GM12878 (cell line): Measurements from ENCODE around the gene TMEM201. TPM values are rescaled to one million over a fixed set of nuclear protein-coding genes. Genes with fewer than 3 reads are reported as not detected.

Experiments used
- ATAC-seq: fragments of 200-7000 bp; cut with Tn5 transposase; 3 replicates; pipeline ENCODE4 v1.9.1; 2020; ENCODE audit warnings: mild to moderate bottlenecking, moderate library complexity
- BruUV-seq: library from RNA; stranded (reverse); fragments of 400-500 nt; replicated peaks from 2 replicates; lab custom pipeline; 2021; lab: Mats Ljungman, UMichigan
- CTCF ChIA-PET: fragments of 300-600 bp; sonication (Branson Sonifier 250); formaldehyde crosslinking; extraction: SDS; loops from one replicate; lab custom pipeline; 2021; ENCODE audit warnings: inconsistent platforms; lab: Yijun Ruan, JAX
- POLR2A ChIA-PET: fragments of 350-600 bp; formaldehyde crosslinking; extraction: SDS; loops from one replicate; lab custom pipeline; 2021; ENCODE audit warnings: inconsistent platforms; lab: Charles Lee
- RAD21 ChIA-PET: fragments of 300-600 bp; sonication (Branson Sonifier 250); formaldehyde crosslinking; loops from one replicate; lab custom pipeline; 2023; ENCODE audit warnings: antibody characterized with exemption; ENCODE audit not compliant: unreplicated experiment; lab: Charles Lee
- SMC1A ChIA-PET: fragments of 300-600 bp; sonication (Branson Sonifier 250); formaldehyde crosslinking; loops from one replicate; lab custom pipeline; 2023; ENCODE audit not compliant: unreplicated experiment, uncharacterized antibody; lab: Charles Lee
- DNase-seq: peaks from one replicate; pipeline ENCODE4 v3.0.0-alpha.2; 2011; ENCODE audit warnings: low read depth, low spot score
- FAIRE-seq: peaks from 3 replicates; lab custom pipeline; 2011; peaks lifted over from hg19 to GRCh38; lab: Jason Lieb, UNC
- H2AFZ ChIP-seq: 2 replicates; pipeline ENCODE4 v1.6.0; 2011; ENCODE audit warnings: low read depth, low read length, control low read depth; ENCODE audit not compliant: control insufficient read depth
- H3K27ac ChIP-seq: 2 replicates; pipeline ENCODE4 v1.5.1; 2011; ENCODE audit warnings: control low read depth; ENCODE audit not compliant: control insufficient read depth, insufficient read depth
- H3K27me3 ChIP-seq, 2 experiments: replicated peaks in 1 of 2; 2 replicates each; pipeline versions ENCODE4 v1.6.0 to v1.6.1; 2011; ENCODE audit warnings: low read length in 1 of 2; ENCODE audit not compliant: control insufficient read depth in 2 of 2, insufficient read depth in 2 of 2
- H3K36me3 ChIP-seq, 2 experiments: 2 replicates each; pipeline ENCODE4 v1.5.1; 2011; ENCODE audit warnings: low read length in 1 of 2; ENCODE audit not compliant: control insufficient read depth in 2 of 2, insufficient read depth in 2 of 2
- H3K4me1 ChIP-seq: 2 replicates; pipeline ENCODE4 v1.6.1; 2011; ENCODE audit warnings: mild to moderate bottlenecking, low read length, moderate library complexity, mixed read lengths; ENCODE audit not compliant: control insufficient read depth, insufficient read depth
- H3K4me2 ChIP-seq: 2 replicates; pipeline ENCODE4 v1.6.0; 2011; ENCODE audit warnings: control low read depth; ENCODE audit not compliant: control insufficient read depth, insufficient read depth
- H3K4me3 ChIP-seq: fragments of 200-600 bp; sonication (generic); 2 replicates; pipeline ENCODE4 v1.5.1; 2016
- H3K79me2 ChIP-seq: 2 replicates; pipeline ENCODE4 v1.6.0; 2011; ENCODE audit warnings: low read length; ENCODE audit not compliant: control insufficient read depth, insufficient read depth
- H3K9ac ChIP-seq: 2 replicates; pipeline ENCODE4 v1.8.0; 2011; ENCODE audit warnings: low read length, control low read depth, mixed read lengths; ENCODE audit not compliant: control insufficient read depth, insufficient read depth
- H3K9me3 ChIP-seq: replicated peaks from 3 replicates; pipeline ENCODE4 v1.5.1; 2011; ENCODE audit warnings: mild to moderate bottlenecking, low read length; ENCODE audit not compliant: control insufficient read depth, insufficient read depth
- H4K20me1 ChIP-seq: 2 replicates; pipeline ENCODE4 v1.6.0; 2011; ENCODE audit not compliant: control insufficient read depth, insufficient read depth
- WGBS: methylation state at CpG from one replicate; pipeline ENCODE4 v1.1.6; 2016; ENCODE audit warnings: low lambda C conversion rate; ENCODE audit not compliant: insufficient replicate concordance, insufficient coverage; ENCODE audit errors: missing lambda C conversion rate; 5-methylcytosine and 5-hydroxymethylcytosine counted together
- in situ Hi-C: fragments of 300-500 bp; cut with MboI; formaldehyde crosslinking; loops from 9 replicates; pipeline ENCODE4 v1.14.3; 2018; ENCODE audit warnings: mixed read lengths
- intact Hi-C: fragments of 100-400 bp; cut with micrococcal nuclease; formaldehyde crosslinking; loops from one replicate; pipeline ENCODE4 v1.14.2; 2022; ENCODE audit not compliant: unreplicated experiment
- polyA plus RNA-seq, 11 experiments: library from polyadenylated mRNA; depleted of rRNA in 4 of 11; unstranded in 6 of 11; stranded (reverse) in 5 of 11; fragments of >200 nt; fragmentation: Nextera tagmentation in 4 of 11; fragmentation: Illumina TruSeq in 1 of 11; extraction: Ambion mirVana in 4 of 11; extraction: Trizol in 1 of 11; gene quantifications; 1 replicate in 1 of 11; 2 replicates in 10 of 11; pipeline versions ENCODE4 v1.2.1 to v1.2.3, GENCODE V29; 2011 to 2016; ENCODE audit warnings: inconsistent platforms in 2 of 11, missing spikeins in 2 of 11, low read depth in 1 of 11
- total RNA-seq, 4 experiments: library from RNA; depleted of rRNA in 3 of 4; stranded (reverse); fragments of >200 nt in 3 of 4; fragmentation: Illumina TruSeq in 1 of 4; extraction: Trizol in 1 of 4; gene quantifications; 2 replicates each; pipeline versions ENCODE4 v1.2.1 to v1.2.3, GENCODE V29; 2013 to 2021
- TF ChIP-seq, protein P1 (sequence below): IDR thresholded peaks from 2 replicates; pipeline ENCODE4 v1.6.1; 2012; ENCODE audit warnings: low read depth, low read length, improper control_type of control experiment
- TF ChIP-seq, protein P2 (sequence below): fragments of 450-650 bp; IDR thresholded peaks from 2 replicates; pipeline ENCODE4 v1.6.1; 2017; ENCODE audit warnings: mild to moderate bottlenecking, moderate library complexity

TMEM201 gene
- total and polyA plus RNA-seq, 10 of the 15 experiments (the other 5 are each of a cell fraction or from before 2014, with no cell fraction given), result 0.13 to 26.6 (median 6.1) TPM

DNA sequence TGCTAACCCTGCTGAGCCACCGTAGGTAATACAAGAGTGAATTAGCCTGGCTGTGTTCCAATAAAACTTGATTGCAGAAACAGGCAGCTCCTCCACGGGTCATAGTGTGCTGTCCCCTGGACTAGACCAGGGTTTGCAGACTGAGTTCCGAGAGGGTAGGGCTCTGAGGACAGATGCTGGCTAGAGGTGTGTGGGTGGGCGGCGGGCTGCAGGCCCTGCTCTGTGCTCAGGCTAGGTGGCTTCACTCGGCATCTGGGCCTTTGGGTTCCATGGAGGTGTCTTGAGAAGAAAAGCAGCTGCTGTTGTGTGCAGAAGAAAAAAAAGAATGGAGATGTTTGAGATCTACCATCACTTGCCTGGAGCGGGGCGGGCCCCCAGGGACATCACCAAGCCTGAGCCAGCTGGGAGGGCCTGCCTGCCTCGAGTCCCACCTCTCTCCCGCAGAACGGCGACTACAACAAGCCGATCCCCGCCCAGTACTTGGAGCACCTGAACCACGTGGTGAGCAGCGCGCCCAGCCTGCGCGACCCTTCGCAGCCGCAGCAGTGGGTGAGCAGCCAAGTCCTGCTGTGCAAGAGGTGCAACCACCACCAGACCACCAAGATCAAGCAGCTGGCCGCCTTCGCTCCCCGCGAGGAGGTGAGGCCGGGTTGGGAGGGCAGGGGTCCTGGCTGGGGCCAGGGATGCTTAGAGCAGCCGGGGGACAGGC, 7.9 kb downstream of the TMEM201 start:
- TF ChIP-seq, protein P1, sequence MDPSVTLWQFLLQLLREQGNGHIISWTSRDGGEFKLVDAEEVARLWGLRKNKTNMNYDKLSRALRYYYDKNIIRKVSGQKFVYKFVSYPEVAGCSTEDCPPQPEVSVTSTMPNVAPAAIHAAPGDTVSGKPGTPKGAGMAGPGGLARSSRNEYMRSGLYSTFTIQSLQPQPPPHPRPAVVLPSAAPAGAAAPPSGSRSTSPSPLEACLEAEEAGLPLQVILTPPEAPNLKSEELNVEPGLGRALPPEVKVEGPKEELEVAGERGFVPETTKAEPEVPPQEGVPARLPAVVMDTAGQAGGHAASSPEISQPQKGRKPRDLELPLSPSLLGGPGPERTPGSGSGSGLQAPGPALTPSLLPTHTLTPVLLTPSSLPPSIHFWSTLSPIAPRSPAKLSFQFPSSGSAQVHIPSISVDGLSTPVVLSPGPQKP, result no peak
- TF ChIP-seq, protein P2, sequence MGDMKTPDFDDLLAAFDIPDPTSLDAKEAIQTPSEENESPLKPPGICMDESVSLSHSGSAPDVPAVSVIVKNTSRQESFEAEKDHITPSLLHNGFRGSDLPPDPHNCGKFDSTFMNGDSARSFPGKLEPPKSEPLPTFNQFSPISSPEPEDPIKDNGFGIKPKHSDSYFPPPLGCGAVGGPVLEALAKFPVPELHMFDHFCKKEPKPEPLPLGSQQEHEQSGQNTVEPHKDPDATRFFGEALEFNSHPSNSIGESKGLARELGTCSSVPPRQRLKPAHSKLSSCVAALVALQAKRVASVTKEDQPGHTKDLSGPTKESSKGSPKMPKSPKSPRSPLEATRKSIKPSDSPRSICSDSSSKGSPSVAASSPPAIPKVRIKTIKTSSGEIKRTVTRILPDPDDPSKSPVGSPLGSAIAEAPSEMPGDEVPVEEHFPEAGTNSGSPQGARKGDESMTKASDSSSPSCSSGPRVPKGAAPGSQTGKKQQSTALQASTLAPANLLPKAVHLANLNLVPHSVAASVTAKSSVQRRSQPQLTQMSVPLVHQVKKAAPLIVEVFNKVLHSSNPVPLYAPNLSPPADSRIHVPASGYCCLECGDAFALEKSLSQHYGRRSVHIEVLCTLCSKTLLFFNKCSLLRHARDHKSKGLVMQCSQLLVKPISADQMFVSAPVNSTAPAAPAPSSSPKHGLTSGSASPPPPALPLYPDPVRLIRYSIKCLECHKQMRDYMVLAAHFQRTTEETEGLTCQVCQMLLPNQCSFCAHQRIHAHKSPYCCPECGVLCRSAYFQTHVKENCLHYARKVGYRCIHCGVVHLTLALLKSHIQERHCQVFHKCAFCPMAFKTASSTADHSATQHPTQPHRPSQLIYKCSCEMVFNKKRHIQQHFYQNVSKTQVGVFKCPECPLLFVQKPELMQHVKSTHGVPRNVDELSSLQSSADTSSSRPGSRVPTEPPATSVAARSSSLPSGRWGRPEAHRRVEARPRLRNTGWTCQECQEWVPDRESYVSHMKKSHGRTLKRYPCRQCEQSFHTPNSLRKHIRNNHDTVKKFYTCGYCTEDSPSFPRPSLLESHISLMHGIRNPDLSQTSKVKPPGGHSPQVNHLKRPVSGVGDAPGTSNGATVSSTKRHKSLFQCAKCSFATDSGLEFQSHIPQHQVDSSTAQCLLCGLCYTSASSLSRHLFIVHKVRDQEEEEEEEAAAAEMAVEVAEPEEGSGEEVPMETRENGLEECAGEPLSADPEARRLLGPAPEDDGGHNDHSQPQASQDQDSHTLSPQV, result no peak
- DNase-seq, result no peak
- TSS peak; percentile 47 for BruUV-seq
- peaks cover 28% of the 10 kb centered on the region for H3K79me2 ChIP-seq
- H3K9ac ChIP-seq, result no peak overlapping the region
- SMC1A ChIA-PET, result no interaction called here
- no peak overlapping the region for H3K4me3 ChIP-seq
- no peak overlapping the region for H3K27ac ChIP-seq
- no peaks in the 10 kb centered on the region for H3K9me3 ChIP-seq
- RAD21 ChIA-PET, result no interaction called here
- H3K4me2 ChIP-seq, result no peak overlapping the region
- intact Hi-C loops, result no loop called here
- no peak for ATAC-seq
- peaks cover 10 to 25% of the 10 kb centered on the region in 2 experiments; a peak in 3 of 4 replicates for H3K36me3 ChIP-seq
- CTCF ChIA-PET, result interaction anchor here (0.9 kb wide), 1 partner anchor 12 kb away, joined by 3 read pairs; no protein-coding TSS in a partner anchor
- no peak overlapping the region for H2AFZ ChIP-seq
- WGBS, result 92% methylated on average over 24 of the region's 27 CpGs
- H4K20me1 ChIP-seq, result peaks cover 3% of the 10 kb centered on the region; the same call in 1 of the 2 replicates
- H3K4me1 ChIP-seq, result peaks cover 10% of the 10 kb centered on the region
- no peak for FAIRE-seq
- POLR2A ChIA-PET, result interaction anchor here (0.6 kb wide), 1 partner anchor 927 kb away, joined by 8 read pairs; no protein-coding TSS in a partner anchor
- in situ Hi-C loops, result no loop called here
- H3K27me3 ChIP-seq, result no peaks in the 10 kb centered on the region
